Stimulated activated CD4-positive, alpha-beta T cell treated with anti-CD3 and anti-CD28 coated beads, Interleukin-1b, Interleukin-23, amount 100 ng/mL, for 48 hours (primary cell): ENCODE results near the gene TBC1D1.
"Not testable (repeated sequence)": the region's sequence is repeated elsewhere in the genome, so short reads cannot be mapped to it uniquely, and the experiment has no call there.

Source experiments
- DNase-seq: peaks from one replicate; pipeline ENCODE4 v3.0.0-alpha.2; 2020

TBC1D1 gene

DNA sequence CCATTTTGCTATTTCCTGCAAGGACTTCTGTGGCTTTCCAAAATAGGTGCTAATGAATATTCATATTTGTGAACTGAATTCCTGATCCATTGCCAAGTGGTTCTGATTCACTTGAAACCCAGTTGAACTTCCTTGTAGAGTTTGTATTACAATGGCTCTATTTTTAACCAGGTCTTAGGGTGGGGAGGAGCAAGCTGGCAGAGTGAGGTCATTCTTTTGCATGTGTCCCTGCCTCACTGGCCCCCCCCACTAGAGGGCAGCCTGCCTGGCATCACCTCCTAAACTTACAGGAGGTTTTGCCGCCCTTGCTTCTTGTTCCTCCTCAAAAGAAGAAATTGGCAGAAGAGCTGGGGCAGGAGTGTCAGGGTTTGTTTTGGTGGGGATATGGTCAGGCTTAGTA lies 79.8 kb downstream of the TBC1D1 start:
- DNase-seq = peak; percentile 71

GRCh38 chr4:37971202-37971601 lies 80.3 kb downstream of the TBC1D1 start:
- DNase-seq = no peak

- DNase-seq = no peak
These were observed 82.6 kb downstream of the TBC1D1 start for GRCh38 chr4:37973441-37973840.

- DNase-seq = not testable (repeated sequence)
These were observed 84.5 kb downstream of the TBC1D1 start for GRCh38 chr4:37975321-37975822.

GRCh38 chr4:37976507-37976906 lies 85.6 kb downstream of the TBC1D1 start:
- no peak for DNase-seq

- peak; percentile 74 for DNase-seq
These were observed 86.1 kb downstream of the TBC1D1 start for GRCh38 chr4:37976991-37977470.

DNA sequence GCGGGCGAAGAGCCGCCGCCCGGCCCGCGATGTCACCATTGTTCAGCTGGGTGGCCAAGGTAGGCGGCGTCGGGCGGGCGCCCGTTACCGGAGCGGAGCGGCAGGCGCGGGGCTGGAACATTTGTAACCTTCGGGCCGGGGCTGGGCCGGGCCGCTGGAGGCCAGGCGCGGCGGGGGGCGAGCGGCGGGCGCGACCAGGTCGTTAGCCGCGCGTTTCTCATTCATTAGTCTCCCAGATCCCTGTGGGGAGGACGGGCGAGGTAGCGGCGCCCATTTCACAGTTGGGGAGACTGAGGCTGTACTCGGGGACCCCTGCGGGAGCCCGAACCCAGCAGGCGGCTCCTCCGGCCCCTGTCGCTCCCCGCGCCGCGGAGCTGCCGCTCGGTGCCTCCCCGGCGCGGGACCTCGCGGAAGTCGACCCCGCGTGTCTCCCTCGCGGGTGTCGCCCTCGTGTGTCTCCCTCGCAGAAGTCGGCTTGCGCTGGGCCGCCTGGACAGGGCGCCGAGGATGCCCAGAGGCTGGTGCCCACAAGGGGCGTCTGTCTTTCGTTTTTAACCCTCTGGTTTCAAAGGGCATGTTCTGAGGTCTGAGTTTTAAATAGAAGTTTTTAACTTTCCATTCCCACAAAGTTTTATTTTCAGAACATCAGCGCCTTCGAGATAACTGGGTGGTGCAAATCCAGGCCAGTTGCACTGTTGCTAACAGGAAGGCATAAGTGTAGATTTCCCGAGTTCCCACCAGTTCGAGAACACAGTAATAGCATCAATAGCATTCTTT lies 86.8 kb downstream of the TBC1D1 start:
- DNase-seq = peak; percentile 71

DNA sequence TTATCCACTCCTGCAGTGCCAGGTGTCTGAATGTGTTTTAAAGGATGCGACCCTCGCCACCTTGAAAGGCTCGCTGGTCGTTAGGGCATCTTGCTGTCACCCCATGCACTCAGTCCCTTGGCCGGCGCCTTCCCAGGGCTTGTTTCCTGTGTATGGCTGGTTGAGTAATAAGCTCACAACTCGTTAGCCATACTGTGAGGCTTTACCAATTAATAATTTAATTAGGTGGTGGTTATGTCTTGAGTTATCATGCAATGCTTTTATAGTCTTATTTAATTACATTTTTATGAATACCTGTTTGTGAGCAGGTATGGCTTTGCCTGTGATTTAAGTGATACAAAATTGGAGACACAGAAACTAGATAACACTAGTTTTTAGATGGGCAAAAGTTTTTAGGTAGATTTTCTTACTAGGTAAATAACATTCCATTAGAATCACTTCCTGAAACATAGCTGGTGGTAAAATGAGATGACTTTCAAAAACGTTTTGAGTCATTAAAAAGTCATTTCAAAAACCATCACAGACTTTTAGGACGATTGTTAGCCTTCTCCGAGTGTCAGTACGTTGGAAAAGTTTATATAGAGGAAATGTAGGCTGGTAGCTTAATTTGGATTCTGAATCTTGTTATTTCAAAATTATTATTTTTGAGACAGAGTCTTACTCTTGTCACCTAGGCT lies 87.5 kb downstream of the TBC1D1 start:
- DNase-seq = peak; percentile 28

DNA sequence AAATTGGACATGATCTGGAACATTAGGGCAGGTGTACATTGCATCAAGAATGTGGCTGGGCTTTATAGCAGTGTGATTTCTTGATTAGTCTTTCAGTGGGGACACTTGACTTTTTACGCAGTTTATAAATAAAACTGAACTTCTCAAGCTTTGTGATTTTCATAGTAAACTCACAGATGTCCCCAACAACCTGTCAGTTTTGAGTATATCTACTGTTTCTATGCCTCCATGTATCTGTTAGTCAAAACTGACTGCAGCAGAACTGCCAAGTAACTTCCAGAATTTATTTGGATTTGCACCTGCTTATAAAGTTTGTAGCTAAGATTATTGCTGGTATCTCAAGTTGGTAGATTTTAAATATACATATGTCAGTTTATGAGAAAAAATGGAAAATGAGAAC lies 89.4 kb downstream of the TBC1D1 start:
- DNase-seq = no peak

DNA sequence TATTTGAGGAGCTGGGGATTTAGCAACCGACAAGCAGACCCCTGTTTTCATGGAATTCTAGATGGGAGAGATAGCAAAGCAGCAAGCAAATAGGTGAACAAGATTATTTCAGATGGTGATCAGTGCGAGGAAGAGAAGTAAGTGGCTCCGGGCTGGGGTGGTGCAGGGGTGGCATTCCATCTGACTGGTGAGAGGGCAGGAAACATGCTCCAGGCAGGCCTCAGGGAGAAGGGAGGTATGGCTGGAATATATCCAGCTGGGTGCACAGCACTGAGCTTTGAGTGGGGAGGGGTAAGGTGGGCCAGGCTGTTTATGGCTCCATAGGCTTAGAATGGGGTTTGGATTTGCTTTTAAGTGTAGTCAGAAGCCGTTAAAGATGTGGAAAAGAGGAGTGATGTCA lies 90.5 kb downstream of the TBC1D1 start:
- no peak for DNase-seq

DNA sequence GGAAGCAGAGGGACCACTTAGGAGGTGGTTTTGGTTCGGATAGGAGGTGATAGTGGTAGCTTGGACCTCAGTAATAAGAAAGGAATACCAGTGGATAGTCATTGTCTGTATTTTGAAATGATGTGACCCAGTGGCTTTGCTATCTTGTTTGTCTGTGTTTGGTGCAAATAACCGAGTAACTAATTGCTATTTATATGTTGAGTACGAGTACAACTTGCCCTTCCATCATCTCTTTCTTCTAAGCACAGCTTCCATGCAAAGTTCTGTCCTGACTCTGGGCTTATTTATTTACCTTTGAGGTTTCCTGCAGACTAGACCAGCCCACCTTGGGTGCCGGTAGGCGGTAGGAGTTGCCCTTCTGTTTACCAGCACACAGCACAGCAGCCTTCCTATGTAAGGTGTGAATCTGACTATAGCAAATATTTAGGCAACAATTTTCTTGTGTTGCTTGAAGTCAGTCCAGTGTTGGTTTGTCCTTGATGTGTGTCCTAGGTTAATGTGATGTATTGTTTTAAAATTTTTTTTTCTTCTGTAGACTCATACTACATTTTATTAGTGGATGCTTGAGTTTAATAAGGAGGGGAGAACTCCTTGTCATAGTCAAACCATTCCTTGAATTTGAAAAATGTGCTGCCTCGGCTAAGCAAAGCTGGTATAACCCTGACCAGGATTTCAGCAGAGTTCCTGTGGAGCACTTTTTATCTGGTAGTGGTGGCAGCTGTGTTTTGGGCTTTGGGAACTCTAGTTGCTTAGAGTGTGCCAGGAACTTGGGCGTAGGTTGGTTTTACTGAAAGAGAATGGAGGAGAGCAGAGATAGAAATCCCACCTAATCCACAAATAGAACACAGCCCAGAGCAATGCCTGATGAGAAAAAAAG lies 91.2 kb downstream of the TBC1D1 start:
- DNase-seq = no peak

DNA sequence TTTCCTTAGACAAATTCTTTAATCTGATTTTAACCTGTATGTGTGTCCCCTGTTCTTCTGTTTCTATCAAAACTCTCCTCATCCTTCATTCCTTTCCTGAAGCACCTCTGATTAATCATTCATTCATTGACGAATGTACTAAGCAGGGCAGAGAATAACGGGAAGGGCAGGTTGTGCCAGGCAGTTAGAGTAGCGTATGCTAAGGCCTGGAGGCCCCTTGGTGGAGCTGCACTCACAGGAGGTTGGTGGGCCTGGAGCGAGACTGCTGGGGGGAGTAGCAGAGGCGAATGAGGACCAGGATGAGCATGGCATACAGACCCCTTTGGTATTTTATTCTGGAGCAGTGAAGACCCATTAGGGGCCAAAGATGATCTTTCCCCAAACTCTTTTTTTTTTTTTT lies 91.9 kb downstream of the TBC1D1 start:
- DNase-seq = no peak

- DNase-seq = no peak
These were observed 93.1 kb downstream of the TBC1D1 start for GRCh38 chr4:37983951-37984350.

- no peak for DNase-seq
These were observed 94.9 kb downstream of the TBC1D1 start for GRCh38 chr4:37985730-37986275.

DNA sequence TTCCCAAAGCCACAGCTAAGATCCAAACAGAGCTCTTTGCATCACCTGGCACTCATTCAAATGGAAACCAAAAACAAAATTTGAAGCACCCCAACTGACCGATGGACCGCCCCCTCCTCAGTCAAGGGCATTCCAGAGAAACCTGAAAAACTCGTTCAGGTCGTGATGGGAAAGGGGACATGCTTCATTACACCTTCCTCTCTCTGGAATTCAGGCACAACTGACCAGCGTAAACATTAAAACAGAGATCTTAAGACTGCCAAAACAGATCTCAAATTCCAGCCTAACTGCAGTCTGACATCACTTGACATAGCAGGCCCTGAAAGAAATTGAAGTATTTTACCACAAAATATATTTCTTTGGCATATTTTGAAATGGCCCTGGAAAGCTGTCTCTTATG lies 97.8 kb downstream of the TBC1D1 start:
- DNase-seq = no peak

- no peak for DNase-seq
These were observed 98.7 kb downstream of the TBC1D1 start for GRCh38 chr4:37989398-37990260.

GRCh38 chr4:37990731-37991245 lies 99.9 kb downstream of the TBC1D1 start:
- DNase-seq = no peak

- no peak for DNase-seq
These were observed 100.9 kb downstream of the TBC1D1 start for GRCh38 chr4:37991623-37992410.

- no peak for DNase-seq
These were observed 102.9 kb downstream of the TBC1D1 start for GRCh38 chr4:37993806-37994205.

DNA sequence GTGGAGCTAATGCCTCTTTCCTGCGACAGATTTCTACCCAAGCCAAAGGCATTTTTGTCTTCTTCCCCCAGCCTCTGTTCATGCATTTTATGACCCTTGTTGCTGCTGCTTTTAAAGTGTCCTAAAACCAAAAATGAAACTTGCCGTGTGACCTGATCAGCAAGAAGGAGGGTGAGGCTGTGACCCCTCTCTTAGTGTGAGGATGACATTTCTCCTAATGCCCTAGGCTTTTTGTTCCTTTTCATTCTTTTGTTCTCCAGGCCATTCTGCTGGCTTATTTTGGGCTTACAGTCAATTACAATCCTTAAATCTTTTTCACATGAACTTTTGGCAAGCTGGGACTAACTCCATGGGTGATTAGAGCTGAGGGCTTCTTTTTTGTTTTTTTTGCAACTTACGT lies 103.7 kb downstream of the TBC1D1 start:
- DNase-seq = no peak
